GM21723 (cell line): ENCODE measurements around the gene WDR74.
"Not testable (repeated sequence)": the region's sequence is repeated elsewhere in the genome, so short reads cannot be mapped to it uniquely, and the experiment has no call there.

Source experiments
- ATAC-seq: cut with Tn5 transposase; IDR thresholded peaks from one replicate; pipeline ENCODE4 v1.9.1; 2021; ENCODE audit warnings: mild to moderate bottlenecking, moderate library complexity; ENCODE audit not compliant: unreplicated experiment

WDR74 gene

DNA sequence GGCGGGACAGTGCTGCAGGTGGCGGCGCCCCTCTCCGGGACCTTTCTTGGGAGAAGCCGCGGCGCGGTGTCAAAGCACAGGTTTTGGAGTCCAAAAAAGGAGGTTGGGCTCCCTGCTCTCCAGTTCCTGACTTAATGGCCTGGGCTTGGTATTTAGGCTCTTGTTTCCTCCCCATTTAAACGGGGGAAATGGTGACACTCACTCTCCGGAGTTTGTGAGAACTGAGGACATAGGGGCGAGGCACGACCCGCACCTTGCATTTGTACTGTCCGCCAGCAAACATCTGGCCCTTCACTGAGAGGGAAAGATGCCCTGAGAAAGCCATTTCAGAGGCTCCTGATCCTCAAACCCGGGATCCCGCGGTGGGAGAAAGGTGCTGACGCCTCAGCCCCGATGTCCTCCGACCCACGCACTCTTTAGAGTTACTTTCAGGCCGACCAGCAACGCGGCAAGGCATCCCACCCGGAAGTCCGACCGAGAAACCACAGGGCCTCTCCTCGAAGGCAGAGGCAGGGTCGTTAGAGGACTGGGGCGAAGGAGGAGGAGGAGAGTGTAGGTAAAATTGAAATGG, 2.9 kb upstream of the WDR74 start:
- ATAC-seq: no peak

DNA sequence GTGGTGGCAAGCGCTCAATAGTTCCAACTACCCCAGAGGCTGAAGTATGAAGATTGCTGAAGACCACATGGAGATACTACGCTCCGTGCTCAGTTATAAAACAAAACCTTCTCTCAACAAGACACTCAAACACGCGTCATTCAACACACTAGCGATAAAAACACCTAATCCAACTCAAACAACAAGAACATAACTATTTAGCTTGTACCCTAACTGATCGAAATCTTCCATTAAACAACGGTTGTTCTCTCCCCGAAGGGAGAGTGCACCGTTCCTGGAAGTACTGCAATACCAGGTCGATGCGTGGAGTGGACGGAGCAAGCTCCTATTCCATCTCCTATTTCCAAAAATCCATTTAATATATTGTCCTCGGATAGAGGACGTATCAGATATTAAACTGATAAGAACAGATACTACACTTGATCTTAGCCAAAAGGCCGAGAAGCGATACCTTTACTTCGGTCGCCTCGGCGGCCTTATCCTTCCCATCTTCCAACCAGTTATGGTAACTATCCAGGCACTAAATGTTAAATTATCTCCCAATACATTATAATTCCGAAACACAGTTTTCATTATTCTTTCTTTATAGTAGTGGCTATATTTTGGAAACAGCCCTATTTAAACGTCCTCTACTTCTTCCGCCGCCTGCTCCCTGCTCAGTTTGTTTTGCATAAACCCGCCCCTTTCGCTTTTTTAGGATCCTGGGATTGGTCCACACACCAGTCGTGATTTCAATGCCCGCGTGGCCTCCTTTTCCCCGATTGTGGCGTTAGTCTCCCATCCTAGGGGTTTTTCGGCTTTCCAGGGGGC, 2.2 kb upstream of the WDR74 start:
- ATAC-seq: peak; percentile 45

DNA sequence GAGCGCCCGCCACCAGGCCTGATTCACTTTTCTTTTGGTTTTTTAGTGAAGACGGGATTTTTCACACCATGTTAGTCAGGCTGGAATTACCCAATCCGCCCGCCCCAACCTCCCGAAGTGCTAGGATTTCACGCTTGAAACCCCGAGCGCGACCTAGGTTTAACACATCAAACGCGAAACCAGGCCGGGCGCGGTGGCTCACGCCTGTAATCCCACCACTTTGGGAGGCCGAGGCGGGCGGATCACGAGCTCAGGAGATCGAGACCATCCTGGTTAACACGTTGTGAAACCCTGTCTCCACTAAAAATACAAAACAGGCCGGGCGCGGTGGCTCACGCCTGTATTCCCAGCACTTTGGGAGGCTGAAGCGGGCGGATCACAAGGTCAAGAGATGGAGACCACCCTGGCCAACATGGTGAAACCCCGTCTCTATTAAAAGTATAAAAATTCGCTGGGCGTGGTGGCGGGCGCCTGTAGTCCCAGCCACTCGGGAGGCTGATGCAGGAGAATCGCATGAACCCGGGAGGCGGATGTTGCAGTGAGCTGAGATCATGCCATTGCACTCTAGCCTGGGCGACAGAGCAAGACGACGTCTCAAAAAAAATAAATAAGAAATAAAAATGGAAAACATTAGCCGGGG, 1.5 kb upstream of the WDR74 start:
- not testable (repeated sequence) for ATAC-seq

DNA sequence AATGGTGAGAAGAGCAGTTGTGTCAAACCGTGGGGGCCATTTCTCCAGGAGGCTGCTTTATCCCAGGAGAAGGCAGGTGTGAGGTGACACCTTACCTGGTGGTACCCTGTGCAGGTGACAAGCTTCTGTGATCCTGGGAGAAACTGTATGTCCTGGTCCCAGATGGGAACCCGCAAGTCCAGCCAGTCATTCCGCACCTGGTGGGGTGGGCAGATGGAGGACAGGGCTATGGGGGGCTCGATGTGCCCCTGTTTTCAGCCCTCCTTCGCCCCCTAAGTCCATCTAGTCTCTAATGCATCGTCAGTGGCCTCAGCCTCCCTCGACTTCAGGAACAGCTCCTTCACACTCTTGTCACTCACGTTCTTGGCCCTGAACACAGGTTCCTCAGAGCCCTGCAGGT, 4.1 kb downstream of the WDR74 start:
- no peak for ATAC-seq

DNA sequence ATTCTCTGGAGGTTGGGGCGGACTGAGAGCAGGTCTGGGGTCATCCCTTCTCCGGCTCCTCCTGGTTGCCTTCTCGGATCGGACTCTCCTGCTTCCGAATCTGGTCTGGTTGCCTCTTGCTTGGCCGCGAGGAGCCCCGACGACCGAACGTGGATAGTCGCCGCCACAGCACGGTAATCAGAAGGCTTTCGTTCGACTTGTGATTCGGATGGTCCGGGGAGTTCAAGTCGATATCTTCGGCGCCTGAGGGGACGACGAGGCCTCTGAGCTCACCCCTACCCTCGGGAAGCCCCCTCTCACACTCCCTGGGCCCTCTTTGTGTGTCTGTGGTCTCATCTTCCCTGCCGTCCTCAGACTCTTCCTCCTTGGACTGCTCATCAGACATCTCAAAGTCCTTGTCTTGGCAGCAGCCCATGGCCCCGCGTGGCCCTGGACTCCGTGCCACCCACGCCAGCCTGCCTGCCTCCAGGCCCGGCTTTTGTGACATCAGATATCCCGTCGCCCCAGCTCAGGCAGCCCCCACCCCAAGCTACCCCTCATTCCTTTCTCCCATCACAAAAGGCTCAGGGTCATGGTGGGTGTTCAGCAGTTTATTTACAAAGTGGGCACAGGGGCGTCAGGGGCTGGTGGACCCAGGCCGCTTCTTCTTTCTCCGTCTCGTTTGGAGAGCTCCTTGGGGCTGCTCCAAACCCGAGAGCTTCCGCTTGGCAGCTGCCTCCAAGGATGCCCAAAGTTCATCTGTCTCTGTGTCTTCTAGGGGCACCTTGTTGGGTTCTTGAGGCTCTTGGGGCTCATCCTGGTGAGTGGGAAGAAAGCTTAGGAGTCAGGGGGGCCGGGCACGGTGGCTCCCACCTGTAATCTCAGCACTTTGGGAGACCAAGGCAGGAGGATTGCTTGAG, 6.8 kb downstream of the WDR74 start, which contains the start of gene TEX54:
TEX54 (minus strand) TSS at position 506 of the 899 bp plus-strand sequence.
- peak; percentile 13 for ATAC-seq

DNA sequence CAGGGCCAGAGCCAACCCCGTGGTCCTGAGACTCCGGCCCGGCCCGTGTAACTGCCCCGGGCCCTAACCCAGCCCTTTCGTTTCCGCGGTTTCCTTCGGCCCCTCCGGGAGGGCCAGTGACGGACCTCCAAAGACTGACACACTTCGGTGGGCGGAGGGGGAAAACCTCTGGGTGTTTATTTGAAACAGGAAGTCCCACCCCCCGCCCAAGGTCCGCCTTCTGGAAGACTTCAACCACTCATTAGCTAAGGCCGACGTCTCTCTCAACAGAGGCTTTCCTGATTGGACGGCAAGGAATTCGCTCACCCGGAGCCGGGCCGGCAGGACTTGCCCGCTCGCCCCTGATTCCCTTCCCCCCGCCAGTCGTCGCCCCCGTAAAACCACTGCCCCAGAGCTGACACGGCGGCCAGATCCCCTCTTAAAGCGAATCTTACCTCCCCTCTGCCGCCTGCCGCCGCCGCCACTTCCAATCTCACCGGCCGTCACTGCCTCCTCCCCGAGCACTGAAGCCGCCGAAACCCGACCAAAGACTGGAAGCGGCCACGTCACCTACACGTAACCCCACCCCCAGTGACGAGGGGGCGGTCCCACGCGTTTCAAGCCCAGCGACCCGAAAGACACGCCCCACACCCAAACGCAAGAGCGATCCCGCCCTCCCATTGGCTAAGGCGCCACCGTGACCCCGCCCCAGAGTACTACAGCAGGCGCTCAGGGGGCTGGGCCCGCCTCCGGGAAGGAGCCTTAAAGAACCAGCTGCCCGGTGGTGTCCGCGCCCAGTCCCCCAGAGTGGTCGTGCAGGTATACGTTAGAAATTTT, 7.7 kb downstream of the WDR74 start, which contains the start of gene STX5:
STX5 (minus strand) TSS at position 532 of the 816 bp plus-strand sequence. CDS start 808 bp downstream, outside the sequence.
- peak; percentile 73 for ATAC-seq

DNA sequence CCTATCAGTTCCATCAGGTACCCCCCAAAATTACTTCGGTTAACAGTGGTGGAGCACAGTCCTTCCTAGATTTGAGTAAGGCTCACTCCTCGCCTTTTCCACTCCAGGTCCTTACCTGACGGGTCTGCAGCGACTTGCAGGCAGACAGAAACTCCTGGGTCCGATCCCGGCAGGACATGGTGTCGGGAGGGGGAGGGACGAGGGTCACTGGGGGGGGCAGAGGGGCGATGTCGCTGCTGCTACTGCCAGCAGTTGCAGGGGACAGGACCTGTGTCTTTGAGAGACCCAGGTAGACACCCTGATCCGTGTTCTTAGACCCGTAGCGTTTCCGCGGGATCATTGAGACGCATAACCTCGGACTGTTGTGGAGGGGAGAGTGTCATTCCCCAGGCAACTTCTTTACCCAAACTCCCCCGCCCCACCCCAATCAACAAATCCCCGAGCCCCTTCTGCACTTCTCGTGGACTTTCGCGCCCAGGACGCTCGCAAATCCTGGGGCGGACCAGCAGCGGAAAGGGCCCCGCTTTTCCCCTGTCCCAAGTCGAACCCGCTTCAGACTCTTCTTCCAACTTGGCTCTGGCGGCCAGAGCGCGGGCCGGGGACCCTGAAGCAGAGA, 8.4 kb downstream of the WDR74 start:
- no peak for ATAC-seq

DNA sequence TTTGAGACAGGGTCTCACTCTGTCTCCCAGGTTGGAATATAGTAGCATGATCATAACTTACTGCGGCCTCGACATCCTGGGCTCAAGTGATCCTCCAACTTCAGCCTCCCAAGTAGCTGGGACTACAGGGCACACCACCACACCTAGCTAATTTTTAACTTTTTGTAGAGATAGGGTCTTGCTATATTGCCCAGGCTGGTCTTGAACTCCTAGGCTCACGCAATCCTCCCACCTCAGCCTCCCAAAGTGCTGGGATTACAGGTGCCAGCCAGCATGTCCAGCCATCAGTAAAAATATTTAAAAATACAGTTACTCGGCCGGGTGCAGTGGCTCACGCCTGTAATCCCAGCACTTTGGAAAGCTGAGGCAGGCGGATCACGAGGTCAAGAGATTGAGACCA, 11.3 kb downstream of the WDR74 start:
- not testable (repeated sequence) for ATAC-seq

DNA sequence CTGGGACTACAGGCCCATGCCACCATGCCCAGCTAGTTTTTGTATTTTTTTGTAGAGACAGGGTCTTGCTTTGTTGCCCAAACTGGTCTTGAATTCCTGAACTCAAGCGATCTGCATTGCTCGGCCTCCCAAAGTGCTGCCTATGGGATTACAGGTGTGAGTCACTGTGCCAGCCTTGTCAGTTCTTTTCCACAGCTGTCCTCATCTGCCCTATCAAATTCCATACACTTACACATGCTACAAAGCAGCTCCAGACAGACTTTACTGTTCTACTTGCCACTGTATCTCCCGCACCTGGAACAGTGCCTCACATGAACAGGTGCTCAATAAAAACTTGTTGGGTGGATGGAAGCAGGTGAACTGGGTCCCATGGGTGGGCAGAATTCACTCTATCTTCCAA, 15.7 kb downstream of the WDR74 start:
- ATAC-seq: no peak

DNA sequence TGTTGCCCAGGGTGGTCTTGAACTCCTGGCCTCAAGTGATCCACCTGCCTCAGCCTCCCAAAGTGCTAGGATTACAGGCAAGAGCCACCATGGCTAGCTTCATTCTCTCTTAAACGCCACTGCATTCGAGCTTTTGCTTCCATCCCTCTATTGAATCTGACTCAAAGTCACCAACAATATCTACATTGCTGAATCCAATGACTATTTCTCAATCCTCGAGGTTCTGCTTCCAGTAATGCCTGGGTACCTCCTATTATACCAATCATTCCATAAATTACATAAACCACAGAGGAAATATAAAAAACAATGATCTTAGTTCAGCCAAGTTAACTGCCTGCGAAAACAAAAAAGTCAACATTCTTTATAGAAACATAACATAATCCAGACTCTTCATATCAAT, 22.3 kb downstream of the WDR74 start:
- ATAC-seq: no peak

DNA sequence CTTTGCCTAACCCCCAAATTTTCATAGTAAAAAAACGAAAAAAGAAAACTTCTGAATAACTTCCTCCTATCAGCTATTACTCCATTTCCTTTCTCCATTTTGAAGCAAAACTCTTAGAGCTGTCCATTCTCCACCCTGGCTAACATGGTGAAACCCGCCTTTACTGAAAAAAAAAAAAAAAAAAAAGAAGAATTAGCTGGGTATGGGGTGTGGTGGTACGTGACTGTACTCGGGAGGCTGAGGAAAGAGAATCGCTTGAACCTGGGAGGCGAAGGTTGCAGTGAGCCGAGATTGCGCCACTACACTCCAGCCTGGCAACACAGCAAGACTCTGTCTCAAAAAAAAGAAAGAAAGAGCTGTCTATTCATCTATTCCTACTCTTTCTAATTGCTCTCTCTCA, 22.8 kb downstream of the WDR74 start:
- no peak for ATAC-seq

DNA sequence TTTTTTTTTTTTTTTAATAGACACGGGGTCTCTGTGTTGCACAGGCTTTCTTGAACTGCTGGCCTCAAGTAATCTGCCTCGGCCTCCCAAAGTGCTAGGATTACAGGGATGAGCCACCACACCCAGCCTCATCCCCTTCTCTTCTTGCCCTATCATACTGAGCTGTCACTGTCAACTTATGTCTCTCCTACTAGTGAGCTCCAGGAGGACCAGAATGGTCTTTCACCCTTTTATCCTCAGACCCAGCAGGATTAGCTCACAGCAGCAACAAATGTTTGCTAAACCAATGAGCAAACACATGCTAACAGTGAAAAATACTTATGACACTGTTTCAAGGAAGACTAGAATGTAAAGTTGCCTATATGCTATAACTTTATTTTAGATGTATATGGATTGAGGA, 27.7 kb downstream of the WDR74 start:
- no peak for ATAC-seq

DNA sequence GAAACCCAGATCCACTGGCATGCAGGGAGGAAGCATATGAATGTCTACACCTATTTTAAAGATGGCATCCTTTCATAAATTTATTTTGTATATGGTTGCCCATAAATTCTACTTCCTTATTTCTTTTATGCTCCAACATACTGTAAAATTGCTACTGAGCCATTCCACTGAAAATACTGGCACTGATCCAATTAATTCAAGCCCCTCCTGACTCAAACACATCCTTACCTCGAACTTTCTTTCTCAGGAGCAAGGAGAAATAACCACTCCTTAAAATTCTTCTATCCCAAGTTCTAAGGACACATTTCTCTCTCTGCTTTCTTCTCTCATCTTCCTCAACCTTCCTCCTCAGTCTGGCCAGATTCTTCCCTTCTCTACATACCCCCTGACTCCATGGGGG, 28.6 kb downstream of the WDR74 start:
- no peak for ATAC-seq

DNA sequence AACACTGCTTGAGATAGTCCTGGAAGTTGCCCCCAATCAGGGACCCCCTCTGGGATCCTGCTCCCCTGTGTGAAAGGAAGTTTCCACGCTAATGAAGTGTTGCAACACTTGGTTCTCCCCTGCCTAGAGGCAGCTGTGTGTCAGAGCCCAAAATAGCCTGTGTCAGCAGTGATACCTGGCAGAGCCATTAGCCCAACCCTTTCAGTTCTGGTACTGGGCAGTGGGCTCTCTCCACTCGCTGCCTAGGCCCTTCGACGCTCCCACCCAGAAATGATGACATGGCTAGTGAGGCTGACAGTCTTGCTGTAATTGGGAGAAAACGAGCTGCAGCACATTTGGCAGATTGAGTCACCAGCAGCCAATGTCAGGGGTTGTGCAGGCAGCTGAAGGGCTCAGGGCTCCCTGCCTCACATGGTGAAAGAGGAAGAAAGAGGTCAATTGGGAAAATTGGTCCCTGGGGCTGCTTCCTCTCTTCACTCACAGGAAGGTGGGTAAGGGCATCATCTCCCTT, 32.7 kb downstream of the WDR74 start:
- ATAC-seq: no peak

DNA sequence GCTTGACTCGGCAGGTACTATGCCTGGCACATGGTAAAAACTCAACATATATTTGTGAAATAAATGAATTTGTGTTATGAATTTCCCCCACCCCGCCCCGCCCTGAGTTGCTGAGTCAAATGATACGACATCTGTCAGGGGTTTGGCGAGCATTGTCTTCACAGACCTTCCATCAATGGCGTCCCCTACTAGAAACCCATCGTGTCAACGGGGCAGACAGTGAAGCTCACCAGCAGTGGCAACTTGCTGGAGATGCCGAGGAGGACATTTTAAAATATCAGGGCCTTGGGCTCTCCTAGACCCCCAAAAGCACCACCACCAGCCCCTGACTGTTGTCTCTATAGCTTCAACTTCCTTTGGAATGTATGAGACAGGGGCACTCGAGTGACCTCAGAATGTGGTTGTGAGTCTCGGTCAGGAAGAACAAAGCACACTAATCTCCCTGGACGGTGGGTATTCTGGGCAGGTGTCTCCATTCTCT, 33.4 kb downstream of the WDR74 start:
- no peak for ATAC-seq

DNA sequence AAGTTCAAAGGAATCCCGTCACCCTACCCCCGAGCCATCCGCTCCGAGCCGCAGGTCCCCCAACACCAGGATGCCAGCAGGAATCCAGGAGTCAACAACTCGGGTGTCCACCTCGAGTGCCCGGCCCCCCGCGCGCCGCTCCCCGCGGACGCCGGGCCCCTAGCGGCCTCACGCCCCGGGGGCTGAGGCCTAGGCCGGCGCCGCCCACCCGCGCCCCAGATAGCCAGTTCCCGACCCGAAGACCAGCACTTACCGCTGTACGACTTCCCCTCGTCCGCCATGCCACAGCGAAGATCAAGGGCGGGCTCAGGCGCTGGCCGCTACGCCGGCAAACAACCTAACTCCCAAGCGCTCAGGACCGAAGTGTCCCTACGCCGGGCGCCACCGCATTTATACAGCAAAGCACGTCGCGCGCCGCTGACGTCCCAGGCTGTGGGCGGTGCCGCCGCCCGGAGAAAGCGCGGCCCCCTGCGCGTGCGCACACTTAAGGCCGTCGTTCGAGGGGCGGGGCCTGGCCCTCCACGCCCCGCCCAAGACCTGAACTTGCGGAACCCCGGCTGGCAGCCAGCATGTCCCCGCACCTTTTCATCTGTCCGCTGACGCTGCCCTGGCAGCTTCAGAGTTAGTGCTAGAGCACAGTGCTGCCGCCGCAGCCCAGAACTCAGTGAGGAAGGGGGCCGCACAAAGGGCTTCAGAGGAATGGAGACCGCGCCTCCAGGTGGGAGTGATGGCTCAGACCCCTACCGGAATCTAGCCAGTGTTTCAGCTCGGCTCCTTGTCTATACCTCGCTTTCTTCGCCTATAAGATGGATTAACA, 34.1 kb downstream of the WDR74 start, which contains the start of gene NXF1:
NXF1 (minus strand) TSS at position 365 of the 817 bp plus-strand sequence; CDS start at position 281, 84 bp downstream.
- peak; percentile 78 for ATAC-seq

DNA sequence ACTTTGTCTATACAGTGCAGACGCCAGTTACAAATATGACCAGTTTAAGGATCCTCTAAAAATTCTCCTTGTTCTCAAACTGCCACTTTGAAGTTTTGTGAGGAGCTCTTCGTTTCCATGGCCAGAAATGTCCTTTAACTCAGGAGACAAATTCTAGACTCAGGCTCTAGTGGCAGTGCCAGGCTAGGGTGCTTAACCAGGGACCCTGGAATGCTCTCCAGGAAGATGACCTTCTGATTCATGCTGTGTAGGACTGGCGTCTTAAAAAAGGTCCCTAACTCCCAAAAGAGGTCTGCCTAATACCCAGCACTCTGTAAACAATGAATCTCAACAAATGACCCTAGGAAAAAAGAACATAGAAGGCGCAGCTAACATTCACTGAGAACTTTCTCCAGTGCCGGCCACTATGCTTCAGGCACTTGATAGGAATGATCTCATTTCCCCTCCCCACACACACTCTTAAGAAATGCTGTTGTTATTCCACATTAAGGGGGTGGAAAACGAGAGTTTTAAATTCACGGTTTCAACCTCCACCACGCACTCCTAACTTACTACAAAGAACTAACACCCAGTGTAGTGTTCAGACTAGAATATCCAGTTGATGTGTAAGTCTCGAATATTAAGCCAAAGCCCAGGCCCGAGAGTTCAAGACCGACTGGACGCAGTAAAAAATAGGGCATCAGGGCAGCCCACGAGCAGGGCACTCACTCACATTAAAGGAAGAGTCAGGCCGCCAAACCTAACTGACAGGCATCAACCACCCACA, 34.9 kb downstream of the WDR74 start:
- peak; percentile 8 for ATAC-seq

DNA sequence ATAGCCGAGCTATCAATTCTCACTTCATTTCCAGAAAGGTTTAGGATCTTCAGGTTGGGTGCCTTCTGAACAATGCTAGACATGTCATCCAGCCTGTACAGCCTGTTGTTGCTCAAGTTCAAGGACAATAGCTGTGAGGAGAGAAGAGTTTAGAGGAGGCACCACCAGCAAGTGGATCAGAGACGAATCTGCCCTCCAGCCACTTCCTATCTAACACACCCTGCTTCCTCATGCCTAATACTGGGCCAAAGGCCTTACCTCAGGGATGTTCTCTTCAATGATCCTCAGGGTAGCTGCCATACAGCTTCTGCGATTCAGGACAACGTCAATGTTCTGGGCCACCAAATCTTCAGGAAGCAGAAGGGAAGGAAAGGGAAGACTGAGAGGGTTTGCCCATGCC, 38.3 kb downstream of the WDR74 start:
- no peak for ATAC-seq
